T-cell (primary cell): Measurements from ENCODE around the gene ELK3. TPM values are rescaled to one million over a fixed set of nuclear protein-coding genes. Genes with fewer than 3 reads are reported as not detected.

Source experiments
- ATAC-seq, 4 experiments: fragments of 200-7000 bp in 3 of 4; fragments of 150-1000 bp in 1 of 4; cut with Tn5 transposase; replicated peaks in 1 of 4; 1 replicate in 3 of 4; 2 replicates in 1 of 4; pipeline ENCODE4 v1.10.0; 2021; ENCODE audit warnings: moderate library complexity in 3 of 4, mild to moderate bottlenecking in 2 of 4, moderate number of reproducible peaks in 1 of 4
- CTCF ChIA-PET, 2 donors: fragments of 300-600 bp; sonication (Branson Sonifier 250); formaldehyde crosslinking; loops; one replicate each; lab custom pipeline; 2022; ENCODE audit warnings: antibody characterized with exemption in 2 of 2; lab: Charles Lee
- POLR2A ChIA-PET, 2 donors: fragments of 300-600 bp; sonication (Branson Sonifier 250); formaldehyde crosslinking; loops; one replicate each; lab custom pipeline; 2022; ENCODE audit warnings: antibody characterized with exemption in 2 of 2; lab: Charles Lee
- DNase-seq, 35 experiments: peaks; one replicate each; pipeline versions ENCODE4 v3.0.0 to v3.0.0-alpha.2; 2013 to 2023
- H3K27ac ChIP-seq: one replicate; pipeline ENCODE4 v1.5.1; 2013; ENCODE audit warnings: low read length
- H3K27me3 ChIP-seq, 2 experiments: replicated peaks in 1 of 2; 1 replicate in 1 of 2; 2 replicates in 1 of 2; pipeline versions ENCODE4 v1.6.1 to v1.7.0; 2013; ENCODE audit warnings: low read length in 1 of 2, mixed read lengths in 1 of 2; ENCODE audit not compliant: control insufficient read depth in 2 of 2, insufficient read depth in 2 of 2; ENCODE audit errors: extremely low read depth in 1 of 2
- H3K36me3 ChIP-seq, 2 donors: 1 replicate in 1 of 2; 2 replicates in 1 of 2; pipeline versions ENCODE4 v1.6.1 to v1.7.0; 2013; ENCODE audit warnings: low read length in 1 of 2; ENCODE audit not compliant: control insufficient read depth in 2 of 2, insufficient read depth in 1 of 2; ENCODE audit errors: extremely low read depth in 1 of 2
- H3K4me1 ChIP-seq, 2 experiments: 1 replicate in 1 of 2; 2 replicates in 1 of 2; pipeline versions ENCODE4 v1.6.1 to v1.7.0; 2013; ENCODE audit warnings: low read length in 2 of 2, mixed read lengths in 1 of 2; ENCODE audit not compliant: insufficient read depth in 2 of 2, control insufficient read depth in 1 of 2; ENCODE audit errors: extremely low read depth in 1 of 2
- H3K4me3 ChIP-seq, 2 donors: 1 replicate in 1 of 2; 2 replicates in 1 of 2; pipeline versions ENCODE4 v1.5.1 to v1.7.0; 2013; ENCODE audit warnings: mild to moderate bottlenecking in 2 of 2, low read length in 1 of 2, moderate library complexity in 1 of 2; ENCODE audit not compliant: control insufficient read depth in 1 of 2; ENCODE audit errors: extremely low read depth in 1 of 2
- H3K9me3 ChIP-seq: 2 replicates; pipeline ENCODE4 v1.7.0; 2013
- H3K27ac Mint-ChIP-seq, 2 donors: one replicate each; pipeline ENCODE4 v1.8.0; 2020 to 2021; ENCODE audit warnings: mild to moderate bottlenecking in 2 of 2, mixed read lengths in 2 of 2
- H3K27me3 Mint-ChIP-seq, 2 donors: one replicate each; pipeline ENCODE4 v1.8.0; 2021 to 2022; ENCODE audit warnings: mixed read lengths in 2 of 2
- H3K36me3 Mint-ChIP-seq: one replicate; pipeline ENCODE4 v1.8.0; 2021; ENCODE audit warnings: mixed read lengths
- H3K4me1 Mint-ChIP-seq, 3 donors: one replicate each; pipeline ENCODE4 v1.8.0; 2020 to 2022; ENCODE audit warnings: mixed read lengths in 3 of 3, mild to moderate bottlenecking in 1 of 3
- H3K4me3 Mint-ChIP-seq, 3 donors: one replicate each; pipeline ENCODE4 v1.8.0; 2020 to 2022; ENCODE audit warnings: mild to moderate bottlenecking in 3 of 3, mixed read lengths in 3 of 3, moderate library complexity in 3 of 3
- H3K9me3 Mint-ChIP-seq, 3 donors: one replicate each; pipeline ENCODE4 v1.8.0; 2020 to 2022; ENCODE audit warnings: mixed read lengths in 3 of 3
- WGBS: methylation state at CpG from one replicate; pipeline ENCODE4 v1.1.5; 2013; ENCODE audit warnings: missing lambda C conversion rate; ENCODE audit not compliant: insufficient coverage; 5-methylcytosine and 5-hydroxymethylcytosine counted together
- total RNA-seq, 35 experiments: library from RNA in 6 of 35; stranded (reverse) in 6 of 35; fragments of 120-200 nt in 1 of 35; gene quantifications; one replicate each; pipeline versions ENCODE4 v1.2.1 to v1.2.4 and lab custom pipeline; 2013 to 2026

Gene ELK3
- total RNA-seq, 5 donors from 2014 or later (not counting 1 experiment from before 2014, with no cell fraction given), result 33.8 to 62.7 (median 55.5) TPM

DNA sequence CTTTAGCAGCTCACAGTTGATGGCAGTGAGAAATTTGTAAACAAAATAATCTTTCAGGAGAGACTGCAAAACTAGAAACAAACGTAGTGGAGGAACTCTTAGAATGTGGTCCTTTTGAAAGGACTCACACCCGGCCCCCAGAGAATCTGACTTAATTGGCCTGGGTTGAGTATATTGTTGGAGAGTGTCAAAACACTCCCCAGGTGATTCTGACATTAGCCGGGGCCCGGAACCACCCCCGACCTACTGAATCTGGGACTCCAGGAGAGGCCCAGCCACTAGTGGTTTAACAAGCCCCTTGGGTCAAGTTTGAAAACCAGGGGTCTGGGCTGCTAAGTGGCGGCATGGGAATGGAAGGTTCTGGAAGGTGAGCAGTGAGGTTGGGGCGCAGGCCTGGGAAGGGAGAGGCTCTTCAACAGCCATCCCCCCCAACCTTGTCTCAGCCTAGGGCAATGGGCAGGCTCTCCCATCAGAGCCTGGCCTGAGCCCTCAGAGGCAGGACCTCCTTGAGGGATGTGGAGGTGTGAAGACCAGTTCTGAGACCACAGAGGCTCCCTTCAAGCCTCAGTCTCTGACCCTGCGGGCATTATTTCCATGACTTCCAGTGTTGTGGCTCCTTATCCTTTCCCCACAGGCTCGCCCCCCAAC, 1.1 kb upstream of the ELK3 start:
- Mint-ChIP-seq H3K4me1 (peaks cover 37 to 42% (median 39%) of the 10 kb centered on the region in 3 donors), H3K27me3 (no peaks in the 10 kb centered on the region), H3K27ac (peak overlapping the region; percentile 93 to 94), H3K4me3 (peak overlapping the region; percentile 81 to 100 (median 82)), H3K9me3 (no peaks in the 10 kb centered on the region), H3K36me3 (no peaks in the 10 kb centered on the region)
- H3K27me3 ChIP-seq, result no peaks in the 10 kb centered on the region
- 96% methylated on average over 4 of the region's 9 CpGs for WGBS
- no peak for ATAC-seq
- H3K27ac ChIP-seq, result peak overlapping the region; percentile 73
- POLR2A ChIA-PET, result interaction anchor here in 1 of 2 donors (0.6 to 0.7 kb wide), 2 partner anchors 108 to 346 kb away, joined by 3 to 12 read pairs; no protein-coding TSS in a partner anchor
- DNase-seq, result no peak
- CTCF ChIA-PET, result no interaction called here
- H3K36me3 ChIP-seq, result no peaks in the 10 kb centered on the region
- H3K9me3 ChIP-seq, result no peaks in the 10 kb centered on the region
- no peak overlapping the region for H3K4me3 ChIP-seq
- peaks cover 13 to 28% of the 10 kb centered on the region in 2 experiments for H3K4me1 ChIP-seq

DNA sequence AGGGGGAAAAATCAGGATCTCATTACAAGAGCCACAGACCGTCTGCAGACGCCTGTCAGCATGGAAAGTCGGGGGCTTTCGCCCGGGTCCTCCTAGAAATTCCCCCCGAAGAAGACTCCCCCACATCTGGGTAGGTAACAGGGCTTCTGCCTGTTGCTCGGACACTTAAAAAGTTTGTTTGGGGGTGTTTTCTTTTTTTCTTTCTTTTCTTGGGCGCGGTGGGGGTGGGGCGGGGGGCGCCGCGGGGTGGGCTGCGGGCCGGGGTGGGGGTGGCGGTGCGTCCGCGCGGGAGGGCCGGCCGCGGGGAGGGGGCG, 358 bp downstream of the ELK3 start:
- Histone ChIP-seq H3K4me3 (peak overlapping the region; percentile 79 to 84), H3K9me3 (no peaks in the 10 kb centered on the region), H3K4me1 (peaks cover 25 to 30% of the 10 kb centered on the region in 2 experiments), H3K27ac (peak overlapping the region; percentile 78), H3K36me3 (no peaks in the 10 kb centered on the region), H3K27me3 (no peaks in the 10 kb centered on the region)
- Mint-ChIP-seq H3K4me3 (peak overlapping the region; percentile 92 to 100 (median 93)), H3K27ac (peak overlapping the region; percentile 95 to 96), H3K4me1 (peaks cover 51 to 55% (median 53%) of the 10 kb centered on the region in 3 donors), H3K36me3 (peaks cover 4% of the 10 kb centered on the region), H3K27me3 (no peaks in the 10 kb centered on the region), H3K9me3 (no peaks in the 10 kb centered on the region)
- WGBS, result 0% methylated on average over 8 of the region's 24 CpGs
- CTCF ChIA-PET, result no interaction called here
- DNase-seq (no peak), ATAC-seq (no peak)
- POLR2A ChIA-PET, result no interaction called here

GRCh38 chr12:96194971-96195844, 1.0 kb downstream of the ELK3 start:
- Mint-ChIP-seq H3K36me3 (peaks cover 6% of the 10 kb centered on the region), H3K27me3 (no peaks in the 10 kb centered on the region), H3K27ac (peak overlapping the region; percentile 99), H3K9me3 (no peaks in the 10 kb centered on the region), H3K4me3 (peak overlapping the region; percentile 98 to 100 (median 99)), H3K4me1 (peaks cover 53 to 54% (median 54%) of the 10 kb centered on the region in 3 donors)
- Histone ChIP-seq H3K27ac (peak overlapping the region; percentile 90), H3K4me1 (peaks cover 25 to 30% of the 10 kb centered on the region in 2 experiments), H3K27me3 (no peaks in the 10 kb centered on the region), H3K9me3 (no peaks in the 10 kb centered on the region), H3K36me3 (no peaks in the 10 kb centered on the region), H3K4me3 (peak overlapping the region; percentile 76 to 93)
- POLR2A ChIA-PET, result interaction anchor here (0.6 to 1.0 kb wide), 10 partner anchors 15 to 1987 kb away, joined by 3 to 8 read pairs (median 3); partner anchors contain the start of gene CFAP54 (in 1 of the 2)
- DNase-seq (peak; percentile 32 to 90 (median 70)), ATAC-seq (peak; percentile 67 to 77 (median 70))
- under 1% methylated on average over 33 of the region's 44 CpGs for WGBS
- CTCF ChIA-PET, result interaction anchor here (0.7 to 1.2 kb wide), 7 partner anchors 12 to 321 kb away, joined by 3 to 17 read pairs (median 6); no protein-coding TSS in a partner anchor

GRCh38 chr12:96195845-96196451, 1.8 kb downstream of the ELK3 start:
- H3K4me3 Mint-ChIP-seq, result peak overlapping the region; percentile 98 to 100 (median 99)
- Histone ChIP-seq H3K9me3 (no peaks in the 10 kb centered on the region), H3K4me3 (peak overlapping the region; percentile 70 to 93), H3K27ac (peak overlapping the region; percentile 90), H3K4me1 (peaks cover 27 to 35% of the 10 kb centered on the region in 2 experiments), H3K27me3 (no peaks in the 10 kb centered on the region), H3K36me3 (no peaks in the 10 kb centered on the region)
- no peaks in the 10 kb centered on the region for H3K9me3 Mint-ChIP-seq
- POLR2A ChIA-PET, result interaction anchor here (0.6 to 1.0 kb wide), 10 partner anchors 14 to 1988 kb away, joined by 3 to 8 read pairs (median 3); partner anchors contain the start of gene CFAP54 (in 1 of the 2)
- ATAC-seq (peak in 1 of 4 experiments; percentile 9), DNase-seq (peak in 7 of 35 experiments; percentile 16 to 63 (median 38))
- WGBS, result 0% methylated on average over 3 of the region's 14 CpGs
- peak overlapping the region; percentile 99 for H3K27ac Mint-ChIP-seq
- H3K27me3 Mint-ChIP-seq, result no peaks in the 10 kb centered on the region
- CTCF ChIA-PET, result interaction anchor here (0.7 to 1.2 kb wide), 7 partner anchors 11 to 320 kb away, joined by 3 to 17 read pairs (median 6); no protein-coding TSS in a partner anchor
- peaks cover 55 to 58% (median 57%) of the 10 kb centered on the region in 3 donors for H3K4me1 Mint-ChIP-seq
- peaks cover 9% of the 10 kb centered on the region for H3K36me3 Mint-ChIP-seq

- no peaks in the 10 kb centered on the region for H3K36me3 ChIP-seq
- peaks cover 62 to 65% (median 64%) of the 10 kb centered on the region in 3 donors for H3K4me1 Mint-ChIP-seq
- no peaks in the 10 kb centered on the region for H3K9me3 ChIP-seq
- no peaks in the 10 kb centered on the region for H3K27me3 ChIP-seq
- H3K4me3 ChIP-seq, result peak overlapping the region in 1 of 2 donors; percentile 93
- peak overlapping the region; percentile 99 for H3K27ac Mint-ChIP-seq
- H3K36me3 Mint-ChIP-seq, result peaks cover 11% of the 10 kb centered on the region
- CTCF ChIA-PET, result interaction anchor here in 1 of 2 donors (0.9 kb wide), 1 partner anchor 18 kb away, joined by 3 read pairs; no protein-coding TSS in a partner anchor
- H3K4me1 ChIP-seq, result peaks cover 29 to 35% of the 10 kb centered on the region in 2 experiments
- ATAC-seq (no peak), DNase-seq (no peak)
- no peaks in the 10 kb centered on the region for H3K27me3 Mint-ChIP-seq
- POLR2A ChIA-PET, result interaction anchor here (0.6 to 1.0 kb wide), 2 partner anchors 9 to 14 kb away, joined by 3 to 4 read pairs; no protein-coding TSS in a partner anchor
- H3K27ac ChIP-seq, result peak overlapping the region; percentile 90
- WGBS, result 38% methylated on average over 3 of the region's 6 CpGs
- no peaks in the 10 kb centered on the region for H3K9me3 Mint-ChIP-seq
- peak overlapping the region; percentile 98 to 100 (median 99) for H3K4me3 Mint-ChIP-seq
These were observed 2.6 kb downstream of the ELK3 start for GRCh38 chr12:96196781-96197180.
